Endothelial cell of umbilical vein (primary cell): ENCODE measurements around the gene AQP7. TPM values are rescaled to one million over a fixed set of nuclear protein-coding genes. Genes with fewer than 3 reads are reported as not detected.

ENCODE experiments used
- BruUV-seq: library from RNA; stranded (reverse); fragments of 400-500 nt; replicated peaks from 2 replicates; lab custom pipeline; 2021; lab: Mats Ljungman, UMichigan
- CTCF ChIA-PET: fragments of 300-600, 350-600 bp; sonication (Branson Sonifier 250); formaldehyde crosslinking; loops from one replicate; lab custom pipeline; 2021; ENCODE audit warnings: antibody characterized with exemption, inconsistent platforms; lab: Charles Lee
- POLR2A ChIA-PET: fragments of 300-600, 350-600 bp; sonication (Branson Sonifier 250); formaldehyde crosslinking; loops from one replicate; lab custom pipeline; 2021; ENCODE audit warnings: antibody characterized with exemption, inconsistent platforms; lab: Charles Lee
- DNase-seq: peaks from one replicate; pipeline ENCODE4 v3.0.0-alpha.2; 2011; ENCODE audit warnings: low read depth, low spot score
- FAIRE-seq: peaks from 2 replicates; lab custom pipeline; 2011; peaks lifted over from hg19 to GRCh38; lab: Jason Lieb, UNC
- H2AFZ ChIP-seq: 2 replicates; pipeline ENCODE4 v1.6.0; 2012; ENCODE audit warnings: low read depth, low read length, control low read depth, inconsistent platforms
- H3K27ac ChIP-seq: 2 replicates; pipeline ENCODE4 v1.5.1; 2011; ENCODE audit warnings: low read depth, mild to moderate bottlenecking, control low read depth, low read length, moderate library complexity; ENCODE audit not compliant: insufficient read depth
- H3K27me3 ChIP-seq, 2 experiments: 2 replicates each; pipeline versions ENCODE4 v1.6.0 to v1.6.1; 2011; ENCODE audit warnings: low read length in 2 of 2, mixed read lengths in 1 of 2; ENCODE audit not compliant: control insufficient read depth in 2 of 2, insufficient read depth in 2 of 2
- H3K36me3 ChIP-seq, 2 experiments: 2 replicates in 1 of 2; 3 replicates in 1 of 2; pipeline ENCODE4 v1.5.1; 2011; ENCODE audit warnings: low read length in 2 of 2, mild to moderate bottlenecking in 1 of 2, moderate library complexity in 1 of 2; ENCODE audit not compliant: control insufficient read depth in 2 of 2, insufficient read depth in 2 of 2; ENCODE audit errors: extremely low read depth in 1 of 2
- H3K4me1 ChIP-seq: 3 replicates; pipeline ENCODE4 v1.5.1; 2011; ENCODE audit warnings: mild to moderate bottlenecking, low read length; ENCODE audit not compliant: control insufficient read depth, insufficient read depth; ENCODE audit errors: extremely low read depth
- H3K4me2 ChIP-seq: 2 replicates; pipeline ENCODE4 v1.6.1; 2011; ENCODE audit warnings: low read length, control low read depth, mixed read lengths; ENCODE audit not compliant: insufficient read depth
- H3K4me3 ChIP-seq, 3 experiments: fragments of 200-600 bp in 1 of 3; sonication (generic), shearing (Covaris generic) in 1 of 3; replicated peaks in 1 of 3; 2 replicates each; pipeline ENCODE4 v1.5.1; 2011 to 2016; ENCODE audit warnings: control low read depth in 3 of 3, low read length in 3 of 3, mild to moderate bottlenecking in 2 of 3, inconsistent platforms in 1 of 3, low read depth in 1 of 3, moderate library complexity in 1 of 3; ENCODE audit not compliant: insufficient read depth in 1 of 3
- H3K79me2 ChIP-seq: 2 replicates; pipeline ENCODE4 v1.6.0; 2012; ENCODE audit warnings: low read length, inconsistent platforms; ENCODE audit not compliant: control insufficient read depth, insufficient read depth
- H3K9ac ChIP-seq: replicated peaks from 2 replicates; pipeline ENCODE3; 2011; ENCODE audit warnings: low read length, control low read depth; ENCODE audit not compliant: insufficient read depth; ENCODE audit errors: extremely low read depth
- H3K9me1 ChIP-seq: replicated peaks from 3 replicates; pipeline ENCODE4 v1.6.0; 2011; ENCODE audit warnings: mild to moderate bottlenecking, low read length; ENCODE audit not compliant: control insufficient read depth, insufficient read depth; ENCODE audit errors: extremely low read depth
- H3K9me3 ChIP-seq: replicated peaks from 2 replicates; pipeline ENCODE4 v1.5.1; 2012; ENCODE audit warnings: low read length, inconsistent platforms; ENCODE audit not compliant: control insufficient read depth, insufficient read depth
- H4K20me1 ChIP-seq: replicated peaks from 2 replicates; pipeline ENCODE3; 2011; ENCODE audit warnings: mild to moderate bottlenecking, low read length; ENCODE audit not compliant: control insufficient read depth, insufficient read depth; ENCODE audit errors: extremely low read depth
- EZH2 ChIP-seq: IDR thresholded peaks from 2 replicates; pipeline ENCODE4 v1.6.1; 2012; ENCODE audit warnings: borderline replicate concordance, low read depth, mild to moderate bottlenecking, moderate library complexity, low read length, inconsistent platforms; ENCODE audit not compliant: severe bottlenecking
- FOS ChIP-seq: IDR thresholded peaks from 2 replicates; pipeline ENCODE4 v1.6.1; 2011; ENCODE audit warnings: mild to moderate bottlenecking, low read length, moderate library complexity, borderline replicate concordance; ENCODE audit not compliant: insufficient read depth
- GATA2 ChIP-seq: IDR thresholded peaks from 2 replicates; pipeline ENCODE4 v1.7.0; 2011; ENCODE audit warnings: low read depth, mild to moderate bottlenecking, moderate library complexity, mixed read lengths, low read length; ENCODE audit not compliant: insufficient read length, insufficient read depth
- JUN ChIP-seq: IDR thresholded peaks from 2 replicates; pipeline ENCODE4 v1.6.1; 2011; ENCODE audit warnings: borderline replicate concordance, low read depth; ENCODE audit not compliant: insufficient read length, insufficient read depth
- MYC ChIP-seq: IDR thresholded peaks from one replicate; pipeline ENCODE4 v1.6.1; 2011; ENCODE audit warnings: mild to moderate bottlenecking, low read depth, low read length
- POLR2A ChIP-seq: IDR thresholded peaks from 2 replicates; pipeline ENCODE4 v1.6.1; 2012; ENCODE audit warnings: low read depth, mild to moderate bottlenecking, control low read depth, low read length
- POLR2AphosphoS5 ChIP-seq: IDR thresholded peaks from 2 replicates; pipeline ENCODE4 v1.6.1; 2012; ENCODE audit warnings: low read depth, mild to moderate bottlenecking, control low read depth, low read length, moderate library complexity; ENCODE audit not compliant: insufficient read depth
- dilution Hi-C: fragments of 300-500 bp; cut with MboI; formaldehyde crosslinking; loops from one replicate; pipeline ENCODE4 v1.15.0; 2019; ENCODE audit warnings: low sequenced_read_pairs; ENCODE audit not compliant: extremely low pct_ligation_motif_present
- intact Hi-C: fragments of 100-400 bp; cut with micrococcal nuclease; formaldehyde crosslinking; loops from one replicate; pipeline ENCODE4 v1.10.0; 2022
- polyA plus RNA-seq, 4 experiments: library from polyadenylated mRNA; depleted of rRNA in 3 of 4; stranded (reverse) in 3 of 4; unstranded in 1 of 4; fragments of >200 nt; gene quantifications; 2 replicates each; pipeline versions ENCODE4 v1.2.1 to v1.2.3, GENCODE V29; 2011 to 2012; ENCODE audit warnings: missing spikeins in 1 of 4
- total RNA-seq: library from RNA; stranded (reverse); gene quantifications from 2 replicates; pipeline ENCODE4 v1.2.3, GENCODE V29; 2021
- TF ChIP-seq, protein P1 (sequence below), 2 donors: IDR thresholded peaks; 1 replicate in 1 of 2; 2 replicates in 1 of 2; pipeline ENCODE4 v1.5.1; 2011; ENCODE audit warnings: low read length in 2 of 2, mild to moderate bottlenecking in 2 of 2, moderate library complexity in 2 of 2, control low read depth in 1 of 2, inconsistent platforms in 1 of 2, low read depth in 1 of 2; ENCODE audit not compliant: insufficient read depth in 1 of 2; ENCODE audit errors: extremely low read depth in 1 of 2
- TF ChIP-seq, protein P2 (sequence below): IDR thresholded peaks from 2 replicates; pipeline ENCODE4 v1.6.1; 2011; ENCODE audit not compliant: insufficient read depth, insufficient read length

The AQP7 gene
- total and polyA plus RNA-seq, 2 donors (not counting 3 experiments of a cell fraction or from before 2014, with no cell fraction given) = 3.7 TPM; not detected in 1

DNA sequence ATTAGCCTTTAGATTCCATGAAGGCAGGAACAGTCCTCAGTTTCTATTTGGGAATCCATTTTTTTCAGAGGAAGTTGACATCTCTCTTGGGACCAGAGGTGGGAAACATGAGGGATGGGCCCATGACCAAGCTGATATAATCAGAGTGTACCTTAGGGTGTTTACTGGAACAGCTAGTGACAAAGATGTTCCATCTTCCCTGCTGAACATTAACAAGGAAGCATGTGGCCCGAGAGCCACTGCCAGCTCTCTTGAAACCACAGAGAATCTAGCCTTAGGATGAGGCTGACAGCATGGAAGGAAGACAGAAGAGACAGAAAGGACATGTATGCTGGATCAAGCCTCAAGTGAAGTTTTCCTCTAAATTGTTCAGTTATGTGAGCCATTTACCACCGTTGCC lies 29.1 kb upstream of the AQP7 start:
- H3K27ac ChIP-seq = no peak overlapping the region
- CTCF ChIA-PET = interaction anchor here (0.9 to 3.7 kb wide), 6 partner anchors 9 to 36 kb away, joined by 3 to 35 read pairs (median 6); partner anchors contain the start of gene AQP3
- DNase-seq (no peak), FAIRE-seq (no peak)
- H3K9me3 ChIP-seq = no peaks in the 10 kb centered on the region
- BruUV-seq = no TSS peak
- no peaks in the 10 kb centered on the region for H4K20me1 ChIP-seq
- dilution Hi-C loops (no loop called here), intact Hi-C loops (no loop called here)
- no peaks in the 10 kb centered on the region for H3K4me1 ChIP-seq
- no peaks in the 10 kb centered on the region for H3K79me2 ChIP-seq
- no peak overlapping the region for H2AFZ ChIP-seq
- peaks cover 2 to 4% of the 10 kb centered on the region in 2 experiments for H3K27me3 ChIP-seq
- TF ChIP-seq FOS = no peak
- TF ChIP-seq, protein P1, sequence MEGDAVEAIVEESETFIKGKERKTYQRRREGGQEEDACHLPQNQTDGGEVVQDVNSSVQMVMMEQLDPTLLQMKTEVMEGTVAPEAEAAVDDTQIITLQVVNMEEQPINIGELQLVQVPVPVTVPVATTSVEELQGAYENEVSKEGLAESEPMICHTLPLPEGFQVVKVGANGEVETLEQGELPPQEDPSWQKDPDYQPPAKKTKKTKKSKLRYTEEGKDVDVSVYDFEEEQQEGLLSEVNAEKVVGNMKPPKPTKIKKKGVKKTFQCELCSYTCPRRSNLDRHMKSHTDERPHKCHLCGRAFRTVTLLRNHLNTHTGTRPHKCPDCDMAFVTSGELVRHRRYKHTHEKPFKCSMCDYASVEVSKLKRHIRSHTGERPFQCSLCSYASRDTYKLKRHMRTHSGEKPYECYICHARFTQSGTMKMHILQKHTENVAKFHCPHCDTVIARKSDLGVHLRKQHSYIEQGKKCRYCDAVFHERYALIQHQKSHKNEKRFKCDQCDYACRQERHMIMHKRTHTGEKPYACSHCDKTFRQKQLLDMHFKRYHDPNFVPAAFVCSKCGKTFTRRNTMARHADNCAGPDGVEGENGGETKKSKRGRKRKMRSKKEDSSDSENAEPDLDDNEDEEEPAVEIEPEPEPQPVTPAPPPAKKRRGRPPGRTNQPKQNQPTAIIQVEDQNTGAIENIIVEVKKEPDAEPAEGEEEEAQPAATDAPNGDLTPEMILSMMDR (IDR thresholded peaks at IDR 0.05; ENCODE audit: extremely low read depth in 1 of 2, insufficient read depth in 1 of 2, low read depth in 1 of 2, low read length in 2 of 2) = no peak
- TF ChIP-seq MYC = no peak
- TF ChIP-seq, protein P2, sequence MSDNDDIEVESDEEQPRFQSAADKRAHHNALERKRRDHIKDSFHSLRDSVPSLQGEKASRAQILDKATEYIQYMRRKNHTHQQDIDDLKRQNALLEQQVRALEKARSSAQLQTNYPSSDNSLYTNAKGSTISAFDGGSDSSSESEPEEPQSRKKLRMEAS = no peak
- TF ChIP-seq GATA2 = no peak
- TF ChIP-seq JUN = no peak
- TF ChIP-seq POLR2A = no peak
- no peak for TF ChIP-seq POLR2AphosphoS5
- TF ChIP-seq EZH2 = no peak
- H3K9me1 ChIP-seq = no peaks in the 10 kb centered on the region
- no peaks in the 10 kb centered on the region for H3K36me3 ChIP-seq
- no peak overlapping the region for H3K4me3 ChIP-seq
- H3K9ac ChIP-seq = no peak overlapping the region
- no peak overlapping the region for H3K4me2 ChIP-seq
- POLR2A ChIA-PET = no interaction called here
